K562 (cell line): ENCODE measurements around the gene VILL. TPM values are rescaled to one million over a fixed set of nuclear protein-coding genes. Genes with fewer than 3 reads are reported as not detected.

Source experiments
- ATAC-seq: fragments of 200-7000 bp; cut with Tn5 transposase; 3 replicates; pipeline ENCODE4 v1.9.1; 2020; ENCODE audit warnings: moderate library complexity
- BruUV-seq: library from RNA; stranded (reverse); fragments of 400-500 nt; replicated peaks from 2 replicates; lab custom pipeline; 2021; lab: Mats Ljungman, UMichigan
- CTCF ChIA-PET: fragments of 300-600 bp; formaldehyde crosslinking; extraction: SDS; loops from one replicate; lab custom pipeline; 2021; ENCODE audit warnings: low intra/inter-chr PET ratio; lab: Yijun Ruan, JAX
- POLR2A ChIA-PET: fragments of 300-600, 350-650 bp; sonication (Branson Sonifier 250); formaldehyde crosslinking; extraction: SDS; loops from one replicate; lab custom pipeline; 2021; ENCODE audit warnings: antibody characterized with exemption, inconsistent platforms; lab: Yijun Ruan, JAX
- DNase-seq, 4 experiments: peaks; one replicate each; pipeline versions ENCODE4 v3.0.0 to v3.0.0-alpha.2; 2011 to 2018; ENCODE audit warnings: low spot score in 3 of 4, mixed read lengths in 3 of 4; ENCODE audit errors: extremely low read depth in 1 of 4
- FAIRE-seq: peaks from 2 replicates; lab custom pipeline; 2011; peaks lifted over from hg19 to GRCh38; lab: Jason Lieb, UNC
- H2AFZ ChIP-seq: 2 replicates; pipeline ENCODE4 v1.6.0; 2011; ENCODE audit warnings: low read depth, low read length, control low read depth, inconsistent platforms
- H3K27ac ChIP-seq: fragments of 200-600 bp; 3 replicates; pipeline ENCODE4 v1.8.0; 2011; ENCODE audit warnings: low read depth, mild to moderate bottlenecking, control low read depth, inconsistent platforms, low read length, moderate library complexity, mixed read lengths; ENCODE audit errors: extremely low read depth
- H3K27me3 ChIP-seq, 2 experiments: fragments of 300-600 bp in 1 of 2; 2 replicates in 1 of 2; 3 replicates in 1 of 2; pipeline versions ENCODE4 v1.6.0 to v1.8.0; 2011; ENCODE audit warnings: inconsistent platforms in 2 of 2, low read length in 2 of 2, mild to moderate bottlenecking in 1 of 2, mixed read lengths in 1 of 2, moderate library complexity in 1 of 2; ENCODE audit not compliant: control insufficient read depth in 2 of 2, insufficient read depth in 2 of 2
- H3K36me3 ChIP-seq: fragments of 300-600 bp; 3 replicates; pipeline ENCODE4 v1.8.0; 2011; ENCODE audit warnings: mild to moderate bottlenecking, low read length, inconsistent platforms; ENCODE audit not compliant: control insufficient read depth, insufficient read depth
- H3K4me1 ChIP-seq, 2 experiments: fragments of 200-600 bp in 1 of 2; replicated peaks in 1 of 2; 2 replicates in 1 of 2; 3 replicates in 1 of 2; pipeline versions ENCODE4 v1.5.1 to v1.8.0; 2011; ENCODE audit warnings: inconsistent platforms in 2 of 2, low read length in 2 of 2, mild to moderate bottlenecking in 1 of 2, mixed read lengths in 1 of 2, moderate library complexity in 1 of 2; ENCODE audit not compliant: control insufficient read depth in 2 of 2, insufficient read depth in 2 of 2
- H3K4me2 ChIP-seq: 2 replicates; pipeline ENCODE4 v1.6.1; 2011; ENCODE audit warnings: low read length, control low read depth, inconsistent platforms, mixed read lengths; ENCODE audit not compliant: insufficient read depth
- H3K4me3 ChIP-seq: fragments of 200-600 bp; sonication (generic), shearing (Covaris generic); 2 replicates; pipeline ENCODE4 v1.5.1; 2016; ENCODE audit warnings: control low read depth, inconsistent platforms
- H3K79me2 ChIP-seq: fragments of 200-600 bp; 3 replicates; pipeline ENCODE4 v1.8.0; 2011; ENCODE audit warnings: low read length, inconsistent platforms; ENCODE audit not compliant: control insufficient read depth, insufficient read depth
- H3K9ac ChIP-seq, 2 experiments: 2 replicates each; pipeline versions ENCODE4 v1.6.0 to v1.6.1; 2011; ENCODE audit warnings: low read depth in 2 of 2, low read length in 2 of 2, control low read depth in 1 of 2, inconsistent platforms in 1 of 2, mild to moderate bottlenecking in 1 of 2, mixed read lengths in 1 of 2; ENCODE audit not compliant: insufficient read depth in 1 of 2
- H3K9me1 ChIP-seq: one replicate; pipeline ENCODE4 v1.6.0; 2011; ENCODE audit warnings: inconsistent platforms, mild to moderate bottlenecking, low read length, moderate library complexity; ENCODE audit not compliant: control insufficient read depth, insufficient read depth
- H3K9me3 ChIP-seq: replicated peaks from 2 replicates; pipeline ENCODE4 v1.5.1; 2011; ENCODE audit warnings: low read depth, low read length, inconsistent platforms; ENCODE audit not compliant: control insufficient read depth, insufficient read depth
- H4K20me1 ChIP-seq: replicated peaks from 2 replicates; pipeline ENCODE4 v1.6.1; 2011; ENCODE audit warnings: low read length, inconsistent platforms, mixed read lengths; ENCODE audit not compliant: control insufficient read depth, insufficient read depth
- DDX20 ChIP-seq: fragments of 450-650 bp; IDR thresholded peaks from 2 replicates; pipeline ENCODE4 v1.6.1; 2016; ENCODE audit warnings: missing genetic modification characterization, low read depth, mild to moderate bottlenecking, missing compliant biosample characterization, moderate library complexity
- HDAC2 ChIP-seq: fragments of 450-650 bp; IDR thresholded peaks from 2 replicates; pipeline ENCODE4 v1.6.1; 2016; ENCODE audit warnings: mild to moderate bottlenecking
- HOXB6 ChIP-seq: fragments of 250-450 bp; sonication (Bioruptor Pico); IDR thresholded peaks from 2 replicates; pipeline ENCODE4 v1.5.1; 2022; ENCODE audit warnings: mild to moderate bottlenecking, borderline replicate concordance
- MED1 ChIP-seq: sonication (generic); formaldehyde crosslinking; IDR thresholded peaks from 2 replicates; pipeline ENCODE4 v1.8.1; 2023; ENCODE audit warnings: missing genetic modification reagents, borderline replicate concordance
- PHF21A ChIP-seq: fragments of 450-650 bp; IDR thresholded peaks from 2 replicates; pipeline ENCODE4 v1.6.1; 2017; ENCODE audit warnings: low read depth, borderline replicate concordance
- POLR2A ChIP-seq: fragments of 450-650 bp; conservative IDR thresholded peaks from 2 replicates; pipeline ENCODE4 v1.6.1; 2016
- POLR2B ChIP-seq: fragments of 450-650 bp; IDR thresholded peaks from 2 replicates; pipeline ENCODE4 v1.6.1; 2018; ENCODE audit warnings: low read depth; ENCODE audit not compliant: partially characterized antibody
- POLR2H ChIP-seq: IDR thresholded peaks from 2 replicates; pipeline ENCODE4 v1.6.1; 2016; ENCODE audit warnings: missing genetic modification characterization, low read depth, mild to moderate bottlenecking, control low read depth, missing compliant biosample characterization, moderate library complexity
- STAT5B ChIP-seq: fragments of 250-450 bp; sonication (Bioruptor Pico); IDR thresholded peaks from 2 replicates; pipeline ENCODE4 v1.8.0; 2021; ENCODE audit warnings: mild to moderate bottlenecking, inconsistent platforms
- TCF7 ChIP-seq: sonication (generic); IDR thresholded peaks from 2 replicates; pipeline ENCODE4 v1.6.1; 2016; ENCODE audit warnings: antibody characterized with exemption, borderline replicate concordance
- ZNF584 ChIP-seq: fragments of 200-800 bp; sonication (Bioruptor generic); IDR thresholded peaks from 2 replicates; pipeline ENCODE4 v1.6.1; 2016; ENCODE audit warnings: low read depth, mild to moderate bottlenecking, missing genetic modification characterization, missing compliant biosample characterization
- ZNF830 ChIP-seq: fragments of 250-450 bp; sonication (Bioruptor Pico); IDR thresholded peaks from 2 replicates; pipeline ENCODE4 v1.5.0; 2021; ENCODE audit warnings: mild to moderate bottlenecking
- WGBS: fragments of 100-300 bp; shearing (Covaris generic); methylation state at CpG from one replicate; pipeline ENCODE4 v1.1.6; 2016; ENCODE audit warnings: low coverage, mixed read lengths; ENCODE audit not compliant: insufficient coverage; ENCODE audit errors: missing lambda C conversion rate; 5-methylcytosine and 5-hydroxymethylcytosine counted together
- in situ Hi-C: fragments of 300-500 bp; cut with MboI; formaldehyde crosslinking; loops from 4 replicates; pipeline ENCODE4 v1.15.0; 2018; ENCODE audit warnings: inconsistent platforms, mixed read lengths
- intact Hi-C: fragments of 100-400 bp; cut with micrococcal nuclease; formaldehyde crosslinking; loops from 2 replicates; pipeline ENCODE4 v1.14.2; 2022
- polyA plus RNA-seq, 8 experiments: library from polyadenylated mRNA; depleted of rRNA in 4 of 8; stranded (reverse) in 5 of 8; unstranded in 3 of 8; fragments of >200 nt; fragmentation: Nextera tagmentation in 2 of 8; fragmentation: Illumina TruSeq in 1 of 8; extraction: Ambion mirVana in 2 of 8; extraction: Trizol in 1 of 8; gene quantifications; 2 replicates each; pipeline versions ENCODE4 v1.2.1 to v1.2.3, GENCODE V29; 2011 to 2014; ENCODE audit warnings: inconsistent platforms in 1 of 8, missing spikeins in 1 of 8
- total RNA-seq, 7 experiments: library from RNA; depleted of rRNA in 6 of 7; stranded (reverse); fragments of >200 nt in 6 of 7; fragmentation: Illumina TruSeq in 2 of 7; extraction: Trizol in 2 of 7; gene quantifications; 2 replicates each; pipeline versions ENCODE4 v1.2.1 to v1.2.3, GENCODE V29; 2011 to 2021; ENCODE audit warnings: low replicate concordance in 1 of 7
- TF ChIP-seq, protein P1 (sequence below): sonication (generic); formaldehyde crosslinking; IDR thresholded peaks from 2 replicates; pipeline ENCODE4 v1.8.1; 2023; ENCODE audit warnings: mild to moderate bottlenecking, missing genetic modification reagents
- TF ChIP-seq, protein P2 (sequence below): fragments of 250-450 bp; sonication (Bioruptor Pico); IDR thresholded peaks from 2 replicates; pipeline ENCODE4 v1.5.1; 2021; ENCODE audit warnings: mild to moderate bottlenecking
- TF ChIP-seq, protein P3 (sequence below): IDR thresholded peaks from 2 replicates; pipeline ENCODE4 v1.6.1; 2012; ENCODE audit warnings: low read depth, low read length, improper control_type of control experiment, borderline replicate concordance
- TF ChIP-seq, protein P4 (sequence below): fragments of 450-650 bp; conservative IDR thresholded peaks from 2 replicates; pipeline ENCODE4 v1.6.1; 2016; ENCODE audit warnings: missing genetic modification characterization, low read depth, mild to moderate bottlenecking, missing compliant biosample characterization, moderate library complexity
- TF ChIP-seq, protein P5 (sequence below): IDR thresholded peaks from 2 replicates; pipeline ENCODE4 v1.6.1; 2016; ENCODE audit warnings: missing genetic modification characterization, missing compliant biosample characterization

Gene VILL
- total and polyA plus RNA-seq, 9 of the 15 experiments (the other 6 are each of a cell fraction or from before 2014, with no cell fraction given) = 0.11 to 16.0 (median 8.8) TPM

DNA sequence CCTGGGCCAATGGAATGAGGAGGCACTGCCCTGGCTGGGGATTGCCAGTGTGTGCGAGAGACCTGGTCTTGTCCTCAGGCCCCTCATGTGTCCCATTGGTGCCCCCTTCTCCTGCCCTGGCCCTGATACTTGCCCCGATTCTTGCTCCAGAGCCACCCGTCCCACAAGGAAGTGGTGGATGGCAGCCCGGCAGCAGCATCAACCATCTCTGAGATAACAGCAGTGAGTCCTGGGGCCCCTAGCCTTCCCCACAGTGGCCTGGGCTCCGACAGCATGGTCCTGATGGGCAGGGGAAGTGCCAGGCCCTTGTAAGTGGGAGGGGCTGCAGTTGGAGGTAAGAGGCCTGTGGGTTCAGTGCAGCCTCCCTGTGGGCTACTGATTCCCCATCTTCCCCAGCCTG is 15.4 kb downstream of the VILL start:
- in situ Hi-C loops (no loop called here), intact Hi-C loops (no loop called here)
- H3K27ac ChIP-seq = no peak overlapping the region
- H3K9ac ChIP-seq = peak overlapping the region in 1 of 2 experiments; percentile 64; a peak in 2 of 4 replicates
- no TSS peak for BruUV-seq
- no peaks in the 10 kb centered on the region for H3K9me3 ChIP-seq
- peaks cover 14% of the 10 kb centered on the region for H4K20me1 ChIP-seq
- H3K4me2 ChIP-seq = no peak overlapping the region
- no peaks in the 10 kb centered on the region for H3K27me3 ChIP-seq
- ChIA-PET POLR2A (interaction anchor here (0.9 to 1.7 kb wide), 3 partner anchors 9 to 43 kb away, joined by 4 to 6 read pairs (median 5); no protein-coding TSS in a partner anchor), CTCF (no interaction called here)
- H3K79me2 ChIP-seq = no peaks in the 10 kb centered on the region
- no peak for DNase-seq
- no peak overlapping the region for H3K4me3 ChIP-seq
- no peak overlapping the region for H2AFZ ChIP-seq
- H3K9me1 ChIP-seq = peaks cover 7% of the 10 kb centered on the region
- no peak for ATAC-seq
- WGBS = 69% methylated on average over 5 of the region's 5 CpGs
- H3K4me1 ChIP-seq = peaks cover 6 to 56% of the 10 kb centered on the region in 2 experiments; a peak in 4 of 5 replicates
- peaks cover 80% of the 10 kb centered on the region; the same call in 2 of the 3 replicates for H3K36me3 ChIP-seq
- no peak for FAIRE-seq
- TF ChIP-seq TCF7 = no peak
- peak; percentile 6; the same call in 1 of the 2 replicates for TF ChIP-seq POLR2A
- TF ChIP-seq POLR2H (tag) = no peak
- TF ChIP-seq MED1 (CRISPR knock-in tag) = no peak
- TF ChIP-seq, protein P1, sequence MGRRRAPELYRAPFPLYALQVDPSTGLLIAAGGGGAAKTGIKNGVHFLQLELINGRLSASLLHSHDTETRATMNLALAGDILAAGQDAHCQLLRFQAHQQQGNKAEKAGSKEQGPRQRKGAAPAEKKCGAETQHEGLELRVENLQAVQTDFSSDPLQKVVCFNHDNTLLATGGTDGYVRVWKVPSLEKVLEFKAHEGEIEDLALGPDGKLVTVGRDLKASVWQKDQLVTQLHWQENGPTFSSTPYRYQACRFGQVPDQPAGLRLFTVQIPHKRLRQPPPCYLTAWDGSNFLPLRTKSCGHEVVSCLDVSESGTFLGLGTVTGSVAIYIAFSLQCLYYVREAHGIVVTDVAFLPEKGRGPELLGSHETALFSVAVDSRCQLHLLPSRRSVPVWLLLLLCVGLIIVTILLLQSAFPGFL (CRISPR knock-in tag) = no peak
- TF ChIP-seq, protein P2, sequence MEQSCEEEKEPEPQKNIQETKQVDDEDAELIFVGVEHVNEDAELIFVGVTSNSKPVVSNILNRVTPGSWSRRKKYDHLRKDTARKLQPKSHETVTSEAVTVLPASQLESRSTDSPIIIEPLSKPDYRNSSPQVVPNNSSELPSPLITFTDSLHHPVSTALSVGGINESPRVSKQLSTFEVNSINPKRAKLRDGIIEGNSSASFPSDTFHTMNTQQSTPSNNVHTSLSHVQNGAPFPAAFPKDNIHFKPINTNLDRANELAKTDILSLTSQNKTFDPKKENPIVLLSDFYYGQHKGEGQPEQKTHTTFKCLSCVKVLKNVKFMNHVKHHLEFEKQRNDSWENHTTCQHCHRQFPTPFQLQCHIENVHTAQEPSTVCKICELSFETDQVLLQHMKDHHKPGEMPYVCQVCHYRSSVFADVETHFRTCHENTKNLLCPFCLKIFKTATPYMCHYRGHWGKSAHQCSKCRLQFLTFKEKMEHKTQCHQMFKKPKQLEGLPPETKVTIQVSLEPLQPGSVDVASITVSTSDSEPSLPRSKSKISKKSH (CRISPR knock-in tag) = no peak
- no peak for TF ChIP-seq HDAC2
- TF ChIP-seq ZNF830 (CRISPR knock-in tag) = no peak
- TF ChIP-seq POLR2B = peak; percentile 8
- TF ChIP-seq DDX20 (tag) = no peak
- TF ChIP-seq, protein P3, sequence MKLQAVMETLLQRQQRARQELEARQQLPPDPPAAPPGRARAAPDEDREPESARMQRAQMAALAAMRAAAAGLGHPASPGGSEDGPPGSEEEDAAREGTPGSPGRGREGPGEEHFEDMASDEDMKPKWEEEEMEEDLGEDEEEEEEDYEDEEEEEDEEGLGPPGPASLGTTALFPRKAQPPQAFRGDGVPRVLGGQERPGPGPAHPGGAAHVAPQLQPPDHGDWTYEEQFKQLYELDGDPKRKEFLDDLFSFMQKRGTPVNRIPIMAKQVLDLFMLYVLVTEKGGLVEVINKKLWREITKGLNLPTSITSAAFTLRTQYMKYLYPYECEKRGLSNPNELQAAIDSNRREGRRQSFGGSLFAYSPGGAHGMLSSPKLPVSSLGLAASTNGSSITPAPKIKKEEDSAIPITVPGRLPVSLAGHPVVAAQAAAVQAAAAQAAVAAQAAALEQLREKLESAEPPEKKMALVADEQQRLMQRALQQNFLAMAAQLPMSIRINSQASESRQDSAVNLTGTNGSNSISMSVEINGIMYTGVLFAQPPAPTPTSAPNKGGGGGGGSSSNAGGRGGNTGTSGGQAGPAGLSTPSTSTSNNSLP = no peak
- TF ChIP-seq, protein P4, sequence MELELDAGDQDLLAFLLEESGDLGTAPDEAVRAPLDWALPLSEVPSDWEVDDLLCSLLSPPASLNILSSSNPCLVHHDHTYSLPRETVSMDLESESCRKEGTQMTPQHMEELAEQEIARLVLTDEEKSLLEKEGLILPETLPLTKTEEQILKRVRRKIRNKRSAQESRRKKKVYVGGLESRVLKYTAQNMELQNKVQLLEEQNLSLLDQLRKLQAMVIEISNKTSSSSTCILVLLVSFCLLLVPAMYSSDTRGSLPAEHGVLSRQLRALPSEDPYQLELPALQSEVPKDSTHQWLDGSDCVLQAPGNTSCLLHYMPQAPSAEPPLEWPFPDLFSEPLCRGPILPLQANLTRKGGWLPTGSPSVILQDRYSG (tag) = no peak
- no peak for TF ChIP-seq PHF21A
- no peak for TF ChIP-seq STAT5B (CRISPR knock-in tag)
- TF ChIP-seq, protein P5, sequence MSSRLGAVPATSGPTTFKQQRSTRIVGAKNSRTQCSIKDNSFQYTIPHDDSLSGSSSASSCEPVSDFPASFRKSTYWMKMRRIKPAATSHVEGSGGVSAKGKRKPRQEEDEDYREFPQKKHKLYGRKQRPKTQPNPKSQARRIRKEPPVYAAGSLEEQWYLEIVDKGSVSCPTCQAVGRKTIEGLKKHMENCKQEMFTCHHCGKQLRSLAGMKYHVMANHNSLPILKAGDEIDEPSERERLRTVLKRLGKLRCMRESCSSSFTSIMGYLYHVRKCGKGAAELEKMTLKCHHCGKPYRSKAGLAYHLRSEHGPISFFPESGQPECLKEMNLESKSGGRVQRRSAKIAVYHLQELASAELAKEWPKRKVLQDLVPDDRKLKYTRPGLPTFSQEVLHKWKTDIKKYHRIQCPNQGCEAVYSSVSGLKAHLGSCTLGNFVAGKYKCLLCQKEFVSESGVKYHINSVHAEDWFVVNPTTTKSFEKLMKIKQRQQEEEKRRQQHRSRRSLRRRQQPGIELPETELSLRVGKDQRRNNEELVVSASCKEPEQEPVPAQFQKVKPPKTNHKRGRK (tag) = no peak
- TF ChIP-seq HOXB6 (CRISPR knock-in tag) = no peak
- TF ChIP-seq ZNF584 (CRISPR knock-in tag) = no peak
